Measurements from ENCODE around the gene PABPN1L. TPM values are rescaled to one million over a fixed set of nuclear protein-coding genes. Genes with fewer than 3 reads are reported as not detected.

Gene PABPN1L
- total and polyA plus RNA-seq, 3 donors from 2014 or later: 0.34 to 0.93 TPM; not detected in 1

DNA sequence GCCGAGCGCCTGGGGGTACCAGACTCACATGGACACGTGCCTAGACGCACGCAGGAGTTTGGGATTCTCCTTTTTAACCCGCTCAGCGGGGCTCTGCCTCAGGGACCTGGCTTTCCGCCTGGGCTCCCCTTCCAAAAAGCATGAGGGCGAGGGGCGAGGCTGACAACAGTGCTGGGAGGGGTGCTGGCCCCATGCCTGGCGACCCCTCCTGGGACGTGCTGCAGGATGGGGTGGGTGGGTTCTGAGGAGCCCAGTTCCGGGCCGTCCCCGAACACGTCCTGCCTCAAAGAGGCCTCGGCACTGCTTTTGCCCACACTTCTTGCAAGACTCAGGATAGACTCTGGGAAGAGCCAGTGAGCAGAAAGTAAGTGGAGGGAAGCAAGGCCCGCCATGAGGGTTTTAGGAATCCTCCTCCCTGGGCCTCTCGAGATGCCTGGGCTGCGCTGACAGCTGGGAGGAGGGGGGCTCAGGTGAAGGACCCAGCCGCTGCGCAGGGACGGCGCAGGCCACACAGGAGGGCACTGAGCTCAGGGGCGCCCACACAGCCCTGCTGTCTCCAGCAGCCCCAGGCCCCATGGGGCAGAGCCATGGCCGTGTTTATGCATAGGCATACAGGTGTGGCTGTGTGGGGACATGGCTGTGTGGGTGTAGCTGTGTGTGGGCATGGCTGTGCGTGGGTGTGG, 15.4 kb upstream of the PABPN1L start:
- Histone ChIP-seq H3K4me1 (no peaks in the 10 kb centered on the region), H3K9me3 (no peaks in the 10 kb centered on the region), H3K27ac (no peak overlapping the region), H3K36me3 (ENCODE audit: low read depth, missing control alignments) (no peaks in the 10 kb centered on the region), H3K27me3 (no peaks in the 10 kb centered on the region), H3K4me3 (no peak overlapping the region)
- intact Hi-C loops (cut with DNase I; ENCODE audit: low total_unique reads): no loop called here
- TF ChIP-seq, protein P1, sequence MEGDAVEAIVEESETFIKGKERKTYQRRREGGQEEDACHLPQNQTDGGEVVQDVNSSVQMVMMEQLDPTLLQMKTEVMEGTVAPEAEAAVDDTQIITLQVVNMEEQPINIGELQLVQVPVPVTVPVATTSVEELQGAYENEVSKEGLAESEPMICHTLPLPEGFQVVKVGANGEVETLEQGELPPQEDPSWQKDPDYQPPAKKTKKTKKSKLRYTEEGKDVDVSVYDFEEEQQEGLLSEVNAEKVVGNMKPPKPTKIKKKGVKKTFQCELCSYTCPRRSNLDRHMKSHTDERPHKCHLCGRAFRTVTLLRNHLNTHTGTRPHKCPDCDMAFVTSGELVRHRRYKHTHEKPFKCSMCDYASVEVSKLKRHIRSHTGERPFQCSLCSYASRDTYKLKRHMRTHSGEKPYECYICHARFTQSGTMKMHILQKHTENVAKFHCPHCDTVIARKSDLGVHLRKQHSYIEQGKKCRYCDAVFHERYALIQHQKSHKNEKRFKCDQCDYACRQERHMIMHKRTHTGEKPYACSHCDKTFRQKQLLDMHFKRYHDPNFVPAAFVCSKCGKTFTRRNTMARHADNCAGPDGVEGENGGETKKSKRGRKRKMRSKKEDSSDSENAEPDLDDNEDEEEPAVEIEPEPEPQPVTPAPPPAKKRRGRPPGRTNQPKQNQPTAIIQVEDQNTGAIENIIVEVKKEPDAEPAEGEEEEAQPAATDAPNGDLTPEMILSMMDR (IDR thresholded peaks at IDR 0.05): no peak
- no peak for TF ChIP-seq POLR2A (IDR thresholded peaks at IDR 0.05)
- DNase-seq: no peak
- WGBS, 2 donors: 80 to 83% methylated on average over 16 to 27 of the region's 27 CpGs

DNA sequence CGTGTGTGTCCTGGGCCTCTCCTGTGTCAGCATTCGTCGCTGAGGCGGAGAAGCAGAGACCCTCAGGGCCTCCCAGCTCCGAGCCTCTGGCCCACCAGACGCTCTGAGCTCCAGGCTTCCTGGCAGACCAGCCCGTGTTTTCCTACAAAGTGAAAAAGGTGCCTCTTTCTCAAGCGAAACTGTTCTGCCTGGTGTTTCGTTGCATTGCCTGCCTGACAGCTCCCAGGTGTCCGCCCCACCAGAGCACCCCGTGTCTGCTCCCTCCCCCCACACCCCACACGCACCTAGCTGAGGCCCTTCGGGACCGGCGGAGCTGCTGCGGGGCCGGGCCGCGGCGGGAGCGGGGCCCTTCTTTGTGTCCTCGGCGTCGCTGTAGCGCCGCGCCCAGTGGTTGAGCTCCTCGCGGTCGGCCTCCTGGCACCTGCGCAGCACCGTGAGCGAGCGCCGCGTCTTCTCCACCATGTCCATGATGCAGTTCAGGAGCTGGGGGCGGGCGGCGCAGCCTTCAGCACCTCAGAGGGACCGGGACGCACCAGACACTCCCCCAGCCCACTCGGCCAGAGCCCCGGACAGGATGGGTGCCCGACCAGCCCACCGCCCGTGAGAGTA, 14.7 kb upstream of the PABPN1L start:
- H3K27ac ChIP-seq: no peak overlapping the region
- DNase-seq: no peak
- no peaks in the 10 kb centered on the region for H3K27me3 ChIP-seq
- H3K9me3 ChIP-seq: no peaks in the 10 kb centered on the region
- H3K4me1 ChIP-seq: no peaks in the 10 kb centered on the region
- no peaks in the 10 kb centered on the region for H3K36me3 ChIP-seq (ENCODE audit: low read depth, missing control alignments)
- TF ChIP-seq, protein P1 (IDR thresholded peaks at IDR 0.05): no peak
- no peak for TF ChIP-seq POLR2A (IDR thresholded peaks at IDR 0.05)
- WGBS, 2 donors: 53 to 74% methylated on average over 14 to 46 of the region's 46 CpGs
- H3K4me3 ChIP-seq: no peak overlapping the region
- intact Hi-C loops (cut with DNase I; ENCODE audit: low total_unique reads): no loop called here

DNA sequence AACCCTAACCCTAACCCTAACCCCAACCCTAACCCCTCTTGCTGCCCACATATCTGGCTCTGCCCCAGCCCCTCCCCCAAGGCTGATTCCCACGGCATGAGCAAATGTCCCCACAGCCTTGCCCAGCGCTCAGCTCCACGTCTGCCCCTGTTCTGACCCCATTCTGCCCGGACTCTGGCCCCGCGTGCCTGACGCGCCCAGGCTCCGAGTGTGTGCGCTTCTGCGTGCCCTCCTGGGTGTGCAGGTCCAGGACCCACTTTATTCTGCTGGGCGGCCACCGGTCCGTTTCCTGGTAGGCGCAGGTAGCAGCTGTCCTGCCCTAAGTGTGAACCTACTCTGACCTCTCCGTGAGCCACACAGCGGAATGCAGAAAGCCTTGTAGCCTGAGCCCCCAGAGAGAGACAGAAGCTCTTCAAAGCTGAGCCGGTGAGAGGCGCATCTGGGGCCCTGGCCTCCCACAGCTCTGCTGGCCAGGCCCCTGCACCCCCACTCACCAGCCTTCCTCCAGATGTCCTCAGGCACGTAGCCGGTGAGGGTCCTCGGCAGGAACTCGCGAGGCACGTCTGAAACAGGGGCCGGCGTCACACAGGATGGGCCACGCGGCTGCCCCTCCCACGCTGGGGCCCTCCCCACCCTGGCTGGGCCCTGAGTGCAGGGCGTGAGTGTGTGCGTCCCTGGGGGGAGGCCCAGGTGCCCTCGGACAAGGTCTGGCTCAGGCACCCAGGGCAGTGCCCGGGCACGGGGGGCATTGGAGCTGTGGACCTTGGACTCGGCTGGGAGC, 14.0 kb upstream of the PABPN1L start:
- 71 to 78% methylated on average over 15 to 34 of the region's 36 CpGs for WGBS, 2 donors
- Histone ChIP-seq H3K9me3 (no peaks in the 10 kb centered on the region), H3K36me3 (ENCODE audit: low read depth, missing control alignments) (no peaks in the 10 kb centered on the region)

GRCh38 chr16:88879788-88880055, 13.3 kb upstream of the PABPN1L start:
- no peak for TF ChIP-seq POLR2A (IDR thresholded peaks at IDR 0.05)
- TF ChIP-seq, protein P1 (IDR thresholded peaks at IDR 0.05): no peak
- Histone ChIP-seq H3K27ac (no peak overlapping the region), H3K36me3 (ENCODE audit: low read depth, missing control alignments) (no peaks in the 10 kb centered on the region), H3K4me3 (no peak overlapping the region), H3K27me3 (no peaks in the 10 kb centered on the region), H3K9me3 (no peaks in the 10 kb centered on the region), H3K4me1 (no peaks in the 10 kb centered on the region)
- no peak for DNase-seq
- 78 to 83% methylated on average over 5 to 11 of the region's 11 CpGs for WGBS, 2 donors
- intact Hi-C loops (cut with DNase I; ENCODE audit: low total_unique reads): no loop called here

More for the DNA sequence above, 14.0 kb upstream of the PABPN1L start:
- no peak overlapping the region for H3K27ac ChIP-seq
- no peaks in the 10 kb centered on the region for H3K27me3 ChIP-seq
- TF ChIP-seq, protein P1 (IDR thresholded peaks at IDR 0.05): no peak
- TF ChIP-seq POLR2A (IDR thresholded peaks at IDR 0.05): no peak
- intact Hi-C loops (cut with DNase I; ENCODE audit: low total_unique reads): no loop called here
- no peaks in the 10 kb centered on the region for H3K4me1 ChIP-seq
- no peak overlapping the region for H3K4me3 ChIP-seq
- no peak for DNase-seq

Data from testis (tissue), 3 donors.